ENCODE results near the gene DIPK2A. TPM values are rescaled to one million over a fixed set of nuclear protein-coding genes. Genes with fewer than 3 reads are reported as not detected.

Gene DIPK2A
- total and polyA plus RNA-seq, 2 of the 4 experiments (the other 2 are of a cell fraction) = 9.3 to 14.0 TPM

- in situ Hi-C loops (cut with MboI; ENCODE audit: low sequenced_read_pairs) = loop anchor here (10.0 kb wide), 1 partner anchor 180 kb away; no protein-coding TSS in a partner anchor
- H3K27ac ChIP-seq (ENCODE audit: insufficient read depth, low read length) = no peak overlapping the region
- H4K91ac ChIP-seq (ENCODE audit: insufficient read depth, low read depth, low read length) = no peak overlapping the region
- no peak overlapping the region for H3K9ac ChIP-seq (ENCODE audit: low read depth, low read length)
- H3K14ac ChIP-seq (replicated peaks; ENCODE audit: low read depth, low read length) = no peak overlapping the region
- no peak for ATAC-seq (ENCODE audit: low read depth)
- no peak for DNase-seq
- H4K20me1 ChIP-seq (ENCODE audit: insufficient read depth, low read length) = no peaks in the 10 kb centered on the region
- ChIA-PET CTCF (no interaction called here), POLR2A (ENCODE audit: unreplicated experiment) (no interaction called here)
- no TSS peak for BruUV-seq (replicated peaks)
- no peak overlapping the region for H4K8ac ChIP-seq (ENCODE audit: low read depth in 2 of 2, low read length in 2 of 2)
- no peak for TF ChIP-seq MXI1 (IDR thresholded peaks at IDR 0.05; ENCODE audit: borderline replicate concordance, low read depth, low read length)
- TF ChIP-seq NFE2L2 (IDR thresholded peaks at IDR 0.05; ENCODE audit: low read depth, low read length) = no peak
- no peak for TF ChIP-seq RFX5 (IDR thresholded peaks at IDR 0.05; ENCODE audit: low read depth, low read length)
- TF ChIP-seq FOS (IDR thresholded peaks at IDR 0.05; ENCODE audit: low read depth, low read length) = no peak
- no peak for TF ChIP-seq POLR2A (IDR thresholded peaks at IDR 0.05; ENCODE audit: low read depth, low read length)
- TF ChIP-seq RAD21 (IDR thresholded peaks at IDR 0.05; ENCODE audit: low read length) = no peak
- no peak; the same call in 1 of the 2 replicates for TF ChIP-seq MAFK (IDR thresholded peaks at IDR 0.05; ENCODE audit: low read depth, low read length)
- no peak for TF ChIP-seq CTCF (conservative IDR thresholded peaks at IDR 0.05; ENCODE audit: low read depth, low read length)
- no peak for TF ChIP-seq BHLHE40 (IDR thresholded peaks at IDR 0.05; ENCODE audit: low read depth, low read length)
- TF ChIP-seq SMC3 (IDR thresholded peaks at IDR 0.05; ENCODE audit: low read depth, low read length) = no peak
- no peak for TF ChIP-seq USF2 (IDR thresholded peaks at IDR 0.05; ENCODE audit: low read depth, low read length)
- H2BK20ac ChIP-seq (ENCODE audit: low read depth, low read length) = no peak overlapping the region
- dilution Hi-C loops (cut with HindIII; ENCODE audit: low sequenced_read_pairs, unreplicated experiment) = no loop called here
- H3K23ac ChIP-seq (ENCODE audit: low read depth, low read length) = no peak overlapping the region
- H3K36me3 ChIP-seq (ENCODE audit: control insufficient read depth, insufficient read depth, low read length) = no peaks in the 10 kb centered on the region
- no peak overlapping the region for H4K5ac ChIP-seq (ENCODE audit: low read depth, low read length)
- no peaks in the 10 kb centered on the region for H3K27me3 ChIP-seq (ENCODE audit: control insufficient read depth, insufficient read depth, low read length)
- no peak overlapping the region for H2BK5ac ChIP-seq (ENCODE audit: low read depth, low read length, poor library complexity, severe bottlenecking)
- no peak overlapping the region for H2AFZ ChIP-seq (replicated peaks; ENCODE audit: low read length, poor library complexity)
- H2AK9ac ChIP-seq (replicated peaks; ENCODE audit: low read depth, low read length, poor library complexity) = no peak overlapping the region
- H3K4me2 ChIP-seq (ENCODE audit: low read depth, low read length) = no peak overlapping the region
- intact Hi-C loops (cut with micrococcal nuclease) = no loop called here
- H3K79me1 ChIP-seq (ENCODE audit: low read depth in 1 of 2, low read length in 2 of 2) = no peaks in the 10 kb centered on the region
- no peak overlapping the region for H2BK15ac ChIP-seq (ENCODE audit: low read depth, low read length)
- H3K4me3 ChIP-seq (ENCODE audit: insufficient read depth, low read depth, low read length) = no peak overlapping the region
- H3K9me1 ChIP-seq (ENCODE audit: insufficient read depth, low read length) = no peaks in the 10 kb centered on the region
- no peaks in the 10 kb centered on the region for H3K9me3 ChIP-seq (ENCODE audit: control insufficient read depth, insufficient read depth, low read length)
- no peak overlapping the region for H3K4ac ChIP-seq (ENCODE audit: low read depth, low read length)
- no peaks in the 10 kb centered on the region for H3K4me1 ChIP-seq (ENCODE audit: control insufficient read depth, insufficient read depth, low read length)
- no peak overlapping the region for H3K56ac ChIP-seq (ENCODE audit: extremely low read depth, insufficient read depth, low read length)
- H2AK5ac ChIP-seq (ENCODE audit: low read depth, low read length) = no peak overlapping the region
- no peak overlapping the region for H2BK120ac ChIP-seq (ENCODE audit: low read depth, low read length)
- H3K18ac ChIP-seq (ENCODE audit: low read depth, low read length) = no peak overlapping the region
Measured at GRCh38 chr3:143955113-143955512, 16.5 kb upstream of the DIPK2A start.

Measured in IMR-90 (cell line).